NCI-H2196 treated with DMSO at 0.1 percent for 48 hours (cell line): ENCODE measurements around the gene METTL16.

Experiments
- DNase-seq: peaks from one replicate; lab custom pipeline; 2025; ENCODE audit not compliant: unreplicated experiment; lab: John Stamatoyannopoulos, UW

The METTL16 gene

DNA sequence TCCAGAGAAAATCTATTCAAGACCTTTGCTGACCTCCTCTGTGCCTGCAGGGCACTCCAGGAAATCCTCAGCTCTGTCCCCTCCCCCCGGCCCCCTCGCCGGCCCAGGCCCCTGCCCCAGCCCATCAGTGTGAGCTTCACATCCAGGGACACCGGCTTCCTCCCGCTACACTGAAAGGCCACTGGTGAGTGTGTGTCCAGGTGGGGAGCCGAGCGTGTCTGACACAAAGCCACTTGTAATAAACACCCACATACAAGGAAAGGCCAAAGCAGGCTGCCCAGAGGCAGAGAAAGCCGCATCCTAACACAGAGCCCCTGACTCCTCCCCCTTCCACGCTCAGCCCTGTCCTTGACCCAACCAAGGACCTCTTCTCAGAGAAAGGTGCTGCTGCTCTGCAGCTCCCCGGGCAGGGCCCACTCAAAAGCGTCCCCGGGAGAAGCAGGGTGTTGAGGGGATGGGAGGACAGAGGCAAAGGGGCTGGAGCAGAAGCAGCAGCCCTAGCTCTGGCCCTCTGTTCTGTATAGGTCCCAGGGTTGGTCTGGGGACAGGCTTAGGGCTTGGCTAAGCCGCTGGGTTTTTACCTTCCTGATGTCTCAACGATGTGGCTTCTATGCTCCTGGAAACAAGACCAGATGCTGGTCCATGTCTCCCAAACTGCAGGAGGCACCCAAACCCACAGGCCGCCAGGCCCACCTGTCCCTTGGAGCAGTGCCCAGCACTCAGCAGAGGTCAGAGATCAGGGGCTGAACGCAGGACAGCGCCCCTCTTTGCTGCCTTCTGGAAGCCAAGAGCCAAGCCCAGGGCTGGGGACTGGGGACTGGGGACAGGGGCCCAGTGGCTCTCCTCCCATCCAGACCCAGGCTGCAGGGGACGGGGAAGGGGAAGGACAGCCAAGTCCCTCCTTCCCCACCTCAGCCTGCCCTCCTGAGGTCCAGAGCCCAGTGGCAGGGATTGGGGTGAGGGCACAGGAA is 126.2 kb downstream of the METTL16 start:
- DNase-seq: no peak

DNA sequence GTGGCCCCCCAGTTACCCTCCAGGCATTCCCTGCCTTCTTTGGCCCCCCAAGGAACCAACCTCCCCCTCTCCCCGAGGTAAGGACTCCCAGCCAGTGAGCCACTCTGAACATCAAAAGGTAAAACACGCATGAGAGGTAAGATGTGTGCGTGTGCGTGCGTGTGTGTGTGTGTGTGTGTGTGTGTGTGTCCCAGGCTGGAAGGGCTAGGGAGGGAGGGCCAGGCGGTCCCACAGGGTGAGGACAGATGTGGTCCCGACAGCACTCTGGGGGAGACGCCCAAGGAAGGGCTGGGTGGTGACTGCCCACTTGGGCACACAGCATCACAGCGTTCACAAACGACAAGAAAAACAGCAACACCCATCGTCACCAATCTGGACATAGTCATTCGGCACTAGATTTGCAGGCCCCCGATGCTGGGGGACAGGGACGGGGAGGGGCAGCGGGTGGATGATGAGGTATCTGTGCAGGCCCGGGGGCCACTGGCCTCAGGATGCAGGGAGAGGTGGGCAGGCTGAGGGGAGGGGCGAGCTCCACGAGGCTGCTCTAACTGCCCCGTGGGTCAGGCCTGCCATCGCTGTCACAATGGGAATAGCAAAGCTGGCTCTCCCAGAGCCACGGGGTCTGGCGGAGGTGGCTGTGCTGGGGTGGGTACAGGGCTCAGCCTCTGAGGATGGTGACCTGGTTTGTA is 127.1 kb downstream of the METTL16 start:
- DNase-seq: no peak

DNA sequence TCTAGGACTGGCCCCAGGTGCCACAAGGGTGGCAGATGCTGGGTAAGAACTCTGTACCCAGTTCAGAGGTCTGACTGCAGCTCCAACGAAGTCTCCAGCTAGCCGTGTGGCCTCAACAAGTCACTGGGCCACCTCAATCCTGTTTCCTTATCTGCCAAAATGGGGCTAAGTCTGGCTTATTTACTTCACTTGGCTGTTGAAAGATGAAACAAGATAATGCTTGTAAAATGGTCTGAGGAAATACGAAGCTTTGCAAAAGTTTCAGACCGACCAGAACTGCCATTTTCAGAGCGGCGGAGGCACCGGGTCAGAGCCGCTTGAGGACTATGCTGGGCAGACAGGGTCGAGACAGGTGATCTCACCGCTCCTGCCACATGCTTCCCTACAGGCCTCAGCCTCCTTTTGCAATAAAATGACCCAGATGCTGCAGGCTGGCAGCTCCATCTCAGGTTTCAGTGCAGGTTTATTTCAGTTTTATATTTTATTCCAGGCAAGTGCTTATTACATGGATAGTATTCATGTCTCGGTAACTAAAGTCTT is 128.0 kb downstream of the METTL16 start:
- DNase-seq: no peak

DNA sequence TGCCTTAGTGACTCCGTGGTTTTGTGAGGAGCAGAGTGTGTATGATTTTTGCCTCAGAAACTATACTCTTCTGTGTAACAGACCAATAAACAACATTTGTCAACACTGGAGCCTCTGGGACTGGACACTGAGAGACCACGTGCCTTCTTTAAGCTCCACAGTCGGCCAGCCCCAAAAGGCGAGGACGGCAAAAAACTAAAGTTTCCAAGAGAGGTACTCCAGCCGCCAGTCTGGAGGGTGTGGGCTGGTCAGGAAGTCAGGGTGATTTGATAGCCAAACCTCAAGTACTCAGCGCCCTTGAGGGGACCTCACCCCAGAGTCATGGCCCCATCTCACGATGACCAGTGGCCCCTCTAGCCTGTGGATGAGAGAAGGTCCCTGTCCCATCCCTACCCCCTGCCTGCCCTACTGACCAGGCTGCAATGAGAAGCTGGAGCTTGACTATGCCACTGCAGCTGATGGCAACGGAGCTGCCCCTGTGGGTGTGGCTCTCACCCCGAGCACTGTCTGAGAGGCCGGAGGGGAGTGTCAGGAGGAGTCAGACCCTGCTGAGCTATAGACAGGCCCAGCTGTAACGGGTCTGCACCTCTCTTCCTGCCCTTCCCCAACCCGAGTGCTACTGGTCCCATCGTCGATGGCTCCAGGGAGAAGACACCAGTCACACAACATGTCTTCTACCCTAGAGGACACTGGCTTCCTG is 130.6 kb downstream of the METTL16 start:
- no peak for DNase-seq

DNA sequence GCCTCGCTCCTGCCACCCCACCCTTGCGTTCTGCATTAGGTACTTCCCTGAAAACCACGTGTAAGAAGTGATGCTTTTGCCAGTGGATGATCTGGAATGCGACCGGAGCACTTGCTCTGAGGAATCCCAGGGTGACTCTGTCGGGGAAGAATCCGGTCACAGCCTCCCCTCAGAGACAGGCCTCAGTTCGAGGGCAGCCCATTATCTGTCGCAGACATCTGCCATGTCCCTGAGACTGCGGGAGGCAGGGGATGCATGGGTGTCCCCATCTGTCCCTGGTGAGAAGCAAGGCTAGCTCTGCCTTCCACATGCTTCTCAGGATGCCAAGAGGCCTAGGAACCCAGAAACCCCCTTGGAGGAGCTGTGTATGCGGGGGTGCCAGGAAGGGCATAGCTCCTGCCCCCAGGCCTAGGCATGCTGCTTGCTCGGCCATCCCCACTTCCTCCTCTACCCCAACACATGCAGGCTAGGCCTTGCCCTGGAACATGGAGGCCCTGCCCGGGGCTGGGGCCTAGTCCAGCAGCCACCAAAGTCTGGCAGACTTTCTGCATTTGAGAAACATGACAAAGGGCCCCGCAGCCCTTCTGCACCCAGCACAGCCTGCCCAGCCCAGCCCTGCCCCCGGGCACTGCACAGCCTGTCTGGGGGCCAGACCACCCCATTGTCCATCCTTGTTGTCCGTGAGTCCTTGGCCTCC is 131.3 kb downstream of the METTL16 start:
- DNase-seq: no peak

DNA sequence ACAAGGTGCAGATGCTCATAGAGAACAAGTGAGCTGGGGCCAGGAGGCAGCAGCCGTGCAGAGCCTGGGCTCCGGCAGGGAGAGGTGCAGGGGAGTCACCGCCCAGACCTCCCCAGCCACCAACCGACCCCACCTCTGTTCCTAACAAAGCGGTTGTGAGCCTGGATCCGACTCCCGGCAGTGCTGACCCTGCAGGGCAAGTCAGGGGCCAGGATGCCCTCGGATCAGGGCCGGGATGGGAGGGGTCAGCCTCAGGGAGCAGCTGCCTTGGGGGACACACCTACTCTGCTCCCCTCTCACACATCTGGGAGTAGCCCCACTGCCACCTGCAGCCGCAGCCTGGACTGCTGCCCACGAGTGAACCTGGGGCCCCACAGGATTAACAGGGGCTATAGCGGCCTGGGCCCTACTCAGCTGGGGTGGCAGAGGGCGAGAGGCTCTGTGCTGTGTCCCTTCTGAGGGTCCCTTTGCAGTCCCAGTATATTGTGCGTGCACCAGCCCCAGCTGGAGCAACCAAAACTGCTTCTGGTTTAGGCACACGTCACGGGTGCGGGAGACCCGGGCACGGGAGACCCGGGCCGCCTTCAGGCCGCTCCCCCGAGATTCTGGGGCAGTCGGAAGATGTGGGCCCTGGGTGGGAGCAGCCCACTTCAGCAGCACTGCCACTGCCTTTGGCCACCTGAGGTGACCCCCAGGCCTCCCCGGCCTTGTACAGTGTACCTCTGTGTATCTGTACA is 132.0 kb downstream of the METTL16 start:
- DNase-seq: no peak

DNA sequence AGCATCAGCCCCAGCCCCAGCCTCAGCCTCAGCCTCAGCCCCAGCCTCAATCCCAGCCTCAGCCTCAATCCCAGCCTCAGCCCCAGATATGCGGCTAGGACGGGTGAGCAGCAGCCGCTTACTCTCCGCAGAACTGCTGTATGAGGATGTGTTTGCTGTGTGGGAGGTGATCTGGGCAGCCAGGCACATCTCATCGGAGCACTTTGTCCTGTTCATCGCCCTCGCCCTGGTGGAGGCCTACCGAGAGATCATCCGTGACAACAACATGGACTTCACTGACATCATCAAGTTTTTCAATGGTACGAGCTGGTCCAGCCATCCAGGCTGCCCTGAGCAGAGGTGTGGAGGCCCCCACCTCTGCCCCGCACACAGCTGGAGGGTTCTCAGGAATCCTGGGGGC is 132.8 kb downstream of the METTL16 start:
- DNase-seq: no peak

DNA sequence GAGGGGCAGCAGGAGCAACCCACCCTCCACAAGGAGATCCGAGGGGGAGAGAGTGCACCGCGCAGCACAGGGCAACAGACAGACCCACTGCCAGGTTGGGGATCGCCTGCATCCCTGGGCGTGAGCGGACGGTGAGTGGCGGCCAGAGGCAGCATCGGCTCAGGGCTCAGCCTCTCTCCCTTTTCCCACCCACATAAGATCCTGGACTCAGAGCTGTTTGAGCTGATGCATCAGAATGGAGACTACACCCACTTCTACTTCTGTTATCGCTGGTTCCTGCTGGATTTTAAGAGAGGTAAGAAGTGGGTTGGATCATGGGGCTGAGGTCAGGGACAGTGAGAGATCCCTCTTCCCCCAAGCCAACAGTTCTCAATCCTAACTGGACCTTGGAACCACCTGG is 134.0 kb downstream of the METTL16 start:
- DNase-seq: no peak

DNA sequence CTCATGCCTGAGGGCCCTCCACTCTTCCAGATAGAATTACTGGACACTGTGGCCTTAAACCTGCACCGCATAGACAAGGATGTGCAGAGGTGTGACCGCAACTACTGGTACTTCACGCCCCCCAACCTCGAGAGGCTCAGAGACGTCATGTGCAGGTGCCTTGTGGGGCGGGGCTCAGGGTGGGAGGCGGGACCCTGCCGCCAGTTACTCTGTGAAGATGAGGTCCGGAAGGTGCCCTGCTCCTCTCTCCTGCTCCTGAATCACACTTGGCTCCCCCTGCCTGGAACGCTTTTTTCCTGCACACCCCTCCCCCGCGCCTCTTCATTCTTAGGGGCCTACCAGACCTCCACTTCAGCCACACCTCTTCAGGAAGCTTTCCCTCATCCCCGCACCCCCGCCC is 135.6 kb downstream of the METTL16 start:
- no peak for DNase-seq

DNA sequence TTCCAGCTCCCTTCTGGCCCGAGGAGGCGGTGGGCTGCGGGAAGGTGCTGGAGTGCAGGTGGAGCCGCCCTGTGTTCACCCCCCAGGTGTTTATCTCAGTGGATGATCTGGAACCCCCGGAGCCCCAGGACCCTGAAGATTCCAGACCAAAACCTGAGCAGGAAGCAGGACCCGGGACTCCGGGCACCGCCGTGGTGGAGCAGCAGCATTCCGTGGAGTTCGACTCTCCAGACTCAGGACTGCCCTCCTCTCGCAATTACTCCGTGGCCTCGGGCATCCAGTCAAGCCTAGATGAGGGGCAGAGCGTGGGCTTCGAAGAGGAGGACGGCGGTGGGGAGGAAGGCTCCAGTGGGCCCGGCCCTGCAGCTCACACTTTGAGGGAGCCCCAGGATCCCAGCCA is 136.3 kb downstream of the METTL16 start:
- DNase-seq: no peak

DNA sequence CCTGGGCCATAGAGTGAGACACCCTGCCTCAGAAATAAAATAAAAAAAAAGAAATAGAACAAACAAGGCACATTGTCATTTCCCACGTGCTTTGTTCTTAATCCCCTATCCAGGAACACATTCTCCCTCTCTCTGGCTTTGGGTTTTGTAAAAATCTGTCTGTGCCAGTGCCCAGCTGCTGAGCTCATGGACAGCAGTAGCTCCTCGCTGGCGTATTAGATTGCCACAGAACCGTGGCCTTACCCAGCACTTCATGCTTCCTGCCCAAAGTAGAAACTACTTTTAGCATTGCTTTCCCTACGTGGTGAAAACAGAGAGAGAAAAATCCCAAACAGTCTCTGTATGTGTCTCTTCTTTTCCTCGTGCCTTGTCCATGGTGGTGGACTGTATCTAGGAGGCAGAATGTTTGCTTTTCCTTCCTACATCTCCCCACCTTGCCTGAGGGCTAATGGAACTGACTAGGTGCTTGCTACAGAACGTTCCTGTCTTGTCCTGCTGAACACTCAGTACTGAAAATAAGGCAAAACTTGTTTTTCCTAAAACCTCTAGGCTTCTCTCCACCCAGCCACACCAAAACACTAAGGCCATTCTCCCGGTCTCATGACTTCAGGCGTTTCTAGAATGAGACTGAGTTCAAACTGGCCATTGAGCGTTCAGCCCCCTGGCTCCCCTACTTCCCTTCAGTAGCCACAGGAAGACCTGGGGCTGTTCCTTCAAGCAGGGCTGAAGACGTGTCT is 137.0 kb downstream of the METTL16 start:
- DNase-seq: no peak

DNA sequence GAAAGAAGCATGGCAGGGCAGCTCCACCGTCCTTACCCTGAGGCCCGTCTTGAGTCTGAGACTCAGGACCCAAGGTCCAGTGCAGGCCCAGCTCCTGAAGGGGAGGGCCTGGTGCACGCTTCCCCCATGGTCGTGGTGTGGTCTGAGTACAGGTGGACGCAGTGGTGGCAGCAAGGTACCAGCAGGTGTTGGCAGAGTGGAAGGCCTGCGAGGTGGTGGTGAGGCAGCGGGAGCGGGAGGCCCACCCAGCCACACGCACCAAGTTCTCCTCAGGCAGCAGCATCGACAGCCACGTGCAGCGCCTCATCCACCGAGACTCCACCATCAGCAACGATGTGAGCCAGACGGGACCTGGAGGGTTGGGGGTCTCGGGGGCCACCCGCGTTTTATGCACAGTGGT is 138.5 kb downstream of the METTL16 start:
- no peak for DNase-seq

DNA sequence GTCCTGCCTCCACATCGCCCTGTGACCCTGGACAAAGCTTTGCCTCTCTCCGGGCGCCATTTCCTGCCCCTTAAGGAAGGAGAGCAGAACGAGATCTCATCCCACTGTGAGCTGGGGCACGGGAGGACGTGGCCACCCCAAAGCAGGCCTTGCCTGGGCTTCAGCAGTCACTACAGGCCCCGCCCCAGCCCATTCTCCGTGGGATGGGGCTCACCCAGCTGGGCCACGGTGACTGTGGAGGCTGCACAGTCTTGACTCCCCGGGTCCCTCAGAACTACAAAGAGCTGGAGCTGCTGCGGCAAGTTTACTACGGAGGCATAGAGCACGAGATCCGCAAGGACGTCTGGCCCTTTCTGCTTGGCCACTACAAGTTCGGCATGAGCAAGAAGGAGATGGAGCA is 139.0 kb downstream of the METTL16 start:
- DNase-seq: no peak

DNA sequence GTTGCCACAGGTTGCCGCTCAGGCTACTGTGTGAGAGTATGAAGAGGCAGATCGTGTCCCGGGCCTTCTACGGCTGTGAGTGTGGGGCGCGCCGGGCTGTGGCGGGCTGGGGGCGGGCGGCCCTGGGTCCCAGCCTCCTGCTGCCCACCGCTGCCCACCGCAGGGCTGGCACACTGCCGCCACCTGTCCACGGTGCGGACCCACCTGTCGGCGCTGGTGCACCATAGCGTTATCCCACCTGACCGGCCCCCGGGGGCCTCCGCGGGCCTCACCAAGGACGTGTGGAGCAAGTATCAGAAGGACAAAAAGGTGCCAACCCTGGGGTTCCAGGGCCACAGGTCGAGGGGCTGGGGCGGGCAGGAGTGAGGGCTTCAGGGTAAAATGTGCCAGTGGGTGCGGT is 139.5 kb downstream of the METTL16 start:
- no peak for DNase-seq

DNA sequence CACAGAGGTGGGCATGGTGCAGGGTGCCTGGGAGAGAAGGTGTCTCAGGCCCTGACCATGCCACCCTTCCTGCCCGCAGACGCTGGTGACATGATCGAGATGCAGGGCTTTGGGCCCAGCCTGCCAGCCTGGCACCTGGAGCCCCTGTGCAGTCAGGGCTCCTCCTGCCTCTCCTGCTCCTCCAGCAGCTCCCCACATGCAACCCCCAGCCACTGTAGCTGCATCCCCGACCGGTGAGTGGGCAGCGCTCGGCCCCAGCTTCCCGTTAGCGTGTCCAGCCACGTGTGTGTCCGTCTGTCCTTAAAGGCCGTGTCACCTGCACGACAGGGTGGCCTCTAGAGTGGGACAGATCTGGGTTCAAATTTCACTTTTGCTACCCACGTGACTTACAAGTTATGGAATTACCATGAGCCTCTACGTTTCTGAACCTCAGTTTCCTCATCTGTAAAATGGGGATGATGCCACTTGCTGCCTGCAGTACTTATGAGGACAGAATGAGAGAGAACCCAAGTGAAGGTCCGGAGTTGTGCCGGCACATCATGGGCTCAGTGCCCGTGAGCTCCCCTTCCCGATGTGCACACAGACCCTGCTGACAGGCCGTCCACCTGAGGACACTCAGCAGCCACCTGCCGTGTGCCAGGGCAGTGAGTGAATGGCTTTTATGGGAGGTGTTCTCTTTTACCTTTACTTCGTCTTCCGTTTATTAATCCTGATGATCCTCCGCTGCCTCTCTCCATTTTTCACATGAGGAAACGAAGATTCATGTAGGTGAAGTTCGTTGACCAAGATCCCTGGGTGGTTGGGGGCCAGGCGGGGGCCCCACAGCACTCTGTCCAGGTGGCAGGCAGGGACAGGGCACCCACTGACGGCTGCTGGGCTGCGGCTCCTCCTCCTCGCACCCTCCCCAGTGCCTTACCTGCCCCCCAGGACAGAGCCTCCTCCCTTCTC is 140.2 kb downstream of the METTL16 start:
- DNase-seq: no peak

DNA sequence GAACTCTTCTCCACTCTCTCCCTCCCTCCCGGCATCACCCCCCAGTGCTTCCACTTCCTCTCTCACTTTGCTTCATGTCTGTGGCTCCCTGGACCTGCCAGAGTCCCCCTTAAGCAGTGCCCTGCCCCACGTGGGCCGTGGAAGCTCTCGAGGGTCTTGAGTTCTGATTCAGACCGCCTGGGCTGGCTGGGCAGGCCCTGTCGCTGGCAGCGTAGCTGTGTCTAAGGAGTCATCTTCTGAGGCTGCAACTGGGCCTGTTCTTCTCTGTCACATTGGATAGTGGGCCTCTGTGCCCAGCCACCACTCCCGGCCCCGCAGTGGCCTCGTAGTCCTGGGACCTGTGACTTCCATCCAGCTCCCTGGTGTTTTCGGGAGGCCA is 141.5 kb downstream of the METTL16 start:
- no peak for DNase-seq

DNA sequence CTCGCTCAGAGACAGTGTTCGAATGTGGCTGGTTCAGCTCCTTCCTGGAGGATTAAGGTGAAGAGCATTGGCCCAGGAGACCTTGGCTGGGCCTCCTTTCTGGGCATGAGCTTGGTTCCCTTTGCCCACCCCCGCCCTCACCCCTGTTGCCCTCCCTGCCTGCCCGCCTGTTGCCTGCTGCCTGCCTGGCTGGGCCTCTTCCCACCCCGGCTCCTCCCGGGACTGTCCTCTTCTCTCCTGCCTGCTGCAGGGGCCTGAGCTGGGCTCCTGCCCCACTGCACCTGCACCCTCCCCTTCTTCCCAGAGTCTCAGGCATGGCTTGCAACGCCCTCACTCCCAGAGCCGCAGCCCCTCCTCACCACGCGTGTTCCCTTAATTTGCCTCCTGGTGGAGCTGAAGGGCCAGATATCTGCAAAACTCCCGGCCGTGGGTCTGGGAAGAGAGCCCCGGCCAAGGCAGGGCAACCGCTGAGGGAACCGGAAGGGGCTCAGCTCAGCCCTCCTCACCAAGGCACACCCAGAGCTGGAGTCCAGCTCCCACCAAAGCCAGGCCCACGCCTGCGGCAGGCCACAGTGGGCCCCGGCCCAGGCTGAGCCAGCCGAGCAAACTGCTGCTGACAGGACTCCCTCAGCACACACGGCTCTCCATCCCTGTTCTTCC is 142.0 kb downstream of the METTL16 start:
- DNase-seq: no peak

DNA sequence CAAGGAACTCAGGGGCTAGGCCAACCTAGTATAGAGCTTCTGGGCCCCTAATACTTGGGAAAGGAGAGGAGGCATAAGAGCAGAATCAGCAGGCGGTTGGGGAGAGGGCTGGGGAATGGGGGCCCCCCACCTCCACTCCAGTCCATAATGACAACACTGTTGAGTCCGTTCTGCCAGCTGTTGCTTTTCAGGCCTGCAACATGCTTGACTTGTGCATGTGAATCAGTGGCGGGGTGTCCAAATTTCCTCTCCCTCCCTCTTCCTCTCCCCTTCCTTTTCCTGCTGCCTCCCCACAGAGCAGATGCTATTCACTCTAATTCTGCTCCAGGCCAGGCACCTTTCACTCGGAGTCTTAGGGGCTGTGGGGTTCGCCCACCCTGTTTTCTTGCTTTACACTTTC is 142.6 kb downstream of the METTL16 start:
- DNase-seq: no peak
